Myocyte (in vitro differentiated cells): ENCODE results near the gene ESRRG. TPM values are rescaled to one million over a fixed set of nuclear protein-coding genes. Genes with fewer than 3 reads are reported as not detected.

Experiments
- DNase-seq: peaks from one replicate; pipeline ENCODE4 v3.0.0-alpha.2; 2012; ENCODE audit warnings: low read depth
- total RNA-seq: library from RNA; depleted of rRNA; stranded (reverse); fragments of >200 nt; gene quantifications from 2 replicates; pipeline ENCODE4 v1.2.3, GENCODE V29; 2014

Gene ESRRG
- total RNA-seq, 1 donor from 2014 or later: 1.3 TPM

DNA sequence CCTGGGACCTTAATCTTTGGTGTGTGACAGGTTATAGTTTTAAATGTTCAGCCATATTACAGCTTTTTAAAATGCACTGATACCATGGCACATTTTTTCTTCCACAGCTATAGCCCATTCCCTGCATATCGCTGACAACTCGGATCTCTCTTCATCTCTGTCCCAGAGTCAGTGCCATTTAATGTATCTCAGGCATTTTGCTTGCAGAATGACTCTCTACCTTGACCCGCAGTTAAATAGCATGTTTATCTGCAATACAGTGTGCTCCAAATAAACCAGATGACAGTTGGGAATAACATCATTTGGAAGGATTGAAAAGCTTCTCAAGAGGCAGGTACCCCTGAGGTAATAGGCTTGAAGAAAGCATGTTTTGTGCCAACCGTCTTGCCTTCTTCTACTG lies 200.2 kb downstream of the ESRRG start:
- DNase-seq: no peak

DNA sequence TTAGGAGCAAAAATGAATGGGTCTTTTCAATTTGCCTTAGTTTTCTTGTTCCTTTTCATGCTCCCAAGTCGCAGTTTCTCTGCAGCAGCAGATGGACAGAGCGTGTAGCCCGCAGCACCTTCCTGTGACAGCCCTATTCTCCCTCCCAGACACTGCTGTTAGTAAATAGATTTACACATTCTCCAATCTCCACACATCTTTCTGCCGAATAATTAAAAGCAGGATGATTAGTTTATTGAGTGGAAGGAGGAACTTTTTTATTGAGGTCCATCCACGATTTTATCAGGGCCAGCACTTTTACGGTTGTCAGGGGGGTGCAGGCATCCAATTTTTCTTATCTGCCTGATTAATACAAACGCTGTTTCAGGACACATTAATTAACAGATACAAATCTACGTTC lies 201.8 kb downstream of the ESRRG start:
- no peak for DNase-seq

- no peak for DNase-seq
These were observed 204.2 kb downstream of the ESRRG start for GRCh38 chr1:216518844-216519627.

GRCh38 chr1:216502528-216503162 lies 220.6 kb downstream of the ESRRG start:
- DNase-seq: no peak

- no peak for DNase-seq
These were observed 222.8 kb downstream of the ESRRG start for GRCh38 chr1:216500273-216500967.

GRCh38 chr1:216499581-216500272 lies 223.5 kb downstream of the ESRRG start:
- DNase-seq: no peak

- no peak for DNase-seq
These were observed 225.0 kb downstream of the ESRRG start for GRCh38 chr1:216498277-216498676.

GRCh38 chr1:216485042-216485441 lies 238.2 kb downstream of the ESRRG start:
- DNase-seq: no peak

GRCh38 chr1:216483672-216484401 lies 239.4 kb downstream of the ESRRG start:
- DNase-seq: no peak

DNA sequence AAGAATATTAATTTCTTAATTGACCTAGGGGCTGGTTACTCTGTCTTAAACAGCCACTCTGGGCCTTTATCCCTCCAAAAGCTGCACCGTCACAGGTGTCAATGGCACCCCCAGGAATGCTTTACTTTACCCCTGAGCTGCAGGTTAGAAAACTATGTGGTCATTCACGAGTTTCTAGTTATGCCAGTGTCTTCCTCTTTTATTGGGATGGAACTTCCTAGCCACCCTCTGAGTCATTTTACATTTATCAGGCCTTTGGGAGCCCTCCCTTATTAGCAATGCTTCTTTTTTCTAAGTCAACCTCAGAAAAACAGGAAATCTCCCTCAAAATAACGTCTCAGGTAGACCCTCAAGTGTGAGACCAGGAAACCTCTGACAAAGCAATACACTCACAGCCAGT lies 240.6 kb downstream of the ESRRG start:
- no peak for DNase-seq

DNA sequence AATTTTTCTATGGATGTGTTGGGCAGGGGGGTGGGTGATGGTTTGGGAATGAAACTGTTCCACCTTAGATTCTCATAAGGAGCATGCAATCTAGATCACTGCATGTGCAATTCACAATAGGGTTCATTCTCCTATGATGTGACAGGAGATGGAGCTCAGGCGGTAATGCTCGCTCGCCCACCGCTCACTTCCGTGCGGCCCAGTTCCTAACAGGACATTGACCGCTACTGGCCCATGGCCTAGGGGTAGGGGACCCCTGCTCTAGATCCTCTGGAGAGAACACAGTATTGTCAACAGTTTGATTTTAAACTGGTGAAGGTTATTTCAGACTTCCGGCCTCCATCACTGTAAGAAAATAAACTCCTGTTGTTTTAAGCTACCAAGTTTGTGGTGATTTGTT lies 245.0 kb downstream of the ESRRG start:
- DNase-seq: no peak

GRCh38 chr1:216476341-216476740 lies 246.9 kb downstream of the ESRRG start:
- DNase-seq: no peak

DNA sequence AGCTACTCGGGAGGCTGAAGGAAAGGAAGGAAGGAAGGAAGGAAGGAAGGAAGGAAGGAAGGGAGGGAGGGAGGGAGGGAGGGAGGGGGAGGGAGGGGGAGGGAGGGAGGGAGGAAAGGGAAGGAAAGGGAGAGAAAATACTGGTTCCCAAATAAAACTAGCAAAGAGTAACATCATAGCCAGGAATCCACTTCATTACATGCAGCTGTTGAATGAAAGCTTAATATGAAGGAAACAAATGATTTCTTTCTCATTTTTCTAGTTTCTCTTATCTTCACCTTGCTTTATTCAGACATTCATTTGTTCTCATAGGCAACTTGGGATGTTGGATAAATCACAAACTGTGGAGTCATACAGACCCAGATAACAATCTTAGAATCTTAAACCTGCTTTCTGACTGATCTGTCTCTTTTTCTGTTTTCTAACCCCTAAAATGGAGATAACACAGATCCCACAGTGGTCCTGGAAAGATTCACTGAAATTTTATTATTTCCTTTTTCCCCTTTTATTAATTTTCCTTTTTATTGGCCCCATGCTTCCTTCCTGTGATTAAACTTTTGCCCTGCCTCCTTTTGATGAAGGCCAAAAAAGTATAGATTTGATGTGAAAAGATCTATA lies 247.5 kb downstream of the ESRRG start:
- DNase-seq: no peak

DNA sequence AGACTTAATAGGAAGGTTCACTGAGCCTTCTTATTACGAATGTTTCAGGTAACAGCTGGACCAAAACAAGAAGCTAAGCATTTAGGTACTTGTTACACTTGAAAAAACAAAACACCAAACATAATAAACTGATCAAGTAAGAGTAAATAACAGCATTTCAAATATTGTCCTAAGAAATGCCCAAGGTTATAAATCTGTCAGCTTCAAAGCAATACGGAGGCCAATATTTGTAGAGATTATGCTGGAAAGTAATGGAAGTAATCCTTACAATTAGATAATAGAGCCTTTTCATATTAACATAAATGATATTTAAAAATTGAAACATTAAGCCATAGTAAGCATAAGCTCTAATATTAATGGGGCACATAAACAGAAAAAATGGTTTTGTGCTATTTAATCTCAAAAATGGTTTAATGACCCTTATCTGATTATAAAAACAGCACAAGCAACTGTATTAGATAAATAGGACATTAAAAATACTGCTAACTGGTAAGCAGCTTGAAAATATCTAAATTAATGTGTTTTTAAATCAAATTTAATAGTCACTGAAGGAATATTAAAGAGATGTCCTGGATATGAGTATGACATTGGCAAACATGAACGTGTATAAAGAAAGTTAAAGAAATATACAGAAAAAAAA lies 256.9 kb downstream of the ESRRG start:
- no peak for DNase-seq

DNA sequence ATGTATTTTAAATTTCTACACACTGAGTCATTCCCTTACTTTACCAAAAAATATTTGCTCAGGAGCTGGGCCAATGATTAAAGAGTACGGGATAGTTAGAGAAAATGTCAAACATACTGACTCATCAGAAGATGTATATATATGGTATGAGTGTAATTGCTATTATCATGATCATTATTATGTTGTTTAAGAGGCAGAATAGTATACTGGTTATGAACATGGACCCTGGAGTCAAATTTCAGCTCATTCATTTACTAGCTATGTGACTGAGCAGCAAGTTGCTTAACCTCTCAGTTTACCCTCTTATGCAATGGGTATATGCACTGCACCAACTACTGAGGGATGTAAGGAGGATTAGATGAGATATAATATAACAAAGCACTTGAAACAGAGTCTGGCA lies 258.7 kb downstream of the ESRRG start:
- peak; percentile 3 for DNase-seq

- DNase-seq: no peak
These were observed 261.0 kb downstream of the ESRRG start for GRCh38 chr1:216462066-216462775.

DNA sequence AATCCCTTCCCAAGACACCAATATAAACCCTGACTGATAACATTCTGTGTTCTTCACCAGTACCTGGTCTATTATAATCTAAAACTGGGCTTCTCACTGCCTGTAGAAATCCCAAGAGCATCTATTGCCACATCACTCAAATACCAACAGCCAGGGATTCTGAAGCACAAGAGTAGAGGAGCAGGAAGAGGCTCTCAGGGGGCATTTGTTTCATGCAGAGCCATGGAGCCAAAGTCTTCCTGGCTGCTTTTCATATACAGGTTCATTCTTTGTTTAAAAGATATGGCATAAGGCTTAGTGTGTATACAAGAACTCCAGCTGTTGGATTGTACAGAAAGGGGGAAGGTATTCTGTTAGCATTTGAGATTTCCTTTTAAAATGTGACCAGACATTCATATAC lies 261.8 kb downstream of the ESRRG start:
- no peak for DNase-seq

- no peak for DNase-seq
These were observed 263.5 kb downstream of the ESRRG start for GRCh38 chr1:216459651-216460207.

GRCh38 chr1:216458812-216459211 lies 264.4 kb downstream of the ESRRG start:
- DNase-seq: no peak
